Hepatic stellate cell (primary cell): ENCODE results near the gene OR1J1.
A peak's percentile ranks its signal among the peaks of the same experiment; 100 is the strongest.

ENCODE experiments used
- DNase-seq: peaks from one replicate; pipeline ENCODE4 v3.0.0; 2011; ENCODE audit warnings: low spot score

OR1J1 gene, protein sequence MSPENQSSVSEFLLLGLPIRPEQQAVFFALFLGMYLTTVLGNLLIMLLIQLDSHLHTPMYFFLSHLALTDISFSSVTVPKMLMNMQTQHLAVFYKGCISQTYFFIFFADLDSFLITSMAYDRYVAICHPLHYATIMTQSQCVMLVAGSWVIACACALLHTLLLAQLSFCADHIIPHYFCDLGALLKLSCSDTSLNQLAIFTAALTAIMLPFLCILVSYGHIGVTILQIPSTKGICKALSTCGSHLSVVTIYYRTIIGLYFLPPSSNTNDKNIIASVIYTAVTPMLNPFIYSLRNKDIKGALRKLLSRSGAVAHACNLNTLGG

DNA sequence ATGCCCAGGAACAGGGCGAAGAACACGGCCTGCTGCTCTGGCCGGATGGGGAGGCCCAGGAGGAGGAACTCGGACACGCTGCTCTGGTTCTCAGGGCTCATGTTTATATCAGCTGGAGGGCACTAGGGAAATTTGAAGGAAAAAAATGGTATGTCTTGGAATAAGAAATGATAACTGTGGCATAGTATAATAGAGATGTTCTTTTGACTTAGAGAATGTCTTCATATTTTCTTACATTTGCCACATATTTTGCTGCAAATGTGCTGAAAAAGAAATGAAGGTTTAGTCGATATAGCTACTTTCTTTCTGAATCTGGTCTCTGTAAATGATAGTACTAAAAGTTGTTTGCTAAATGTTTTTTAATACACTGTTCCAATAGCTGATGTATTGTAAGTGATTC is at the start of gene OR1J1:
Gene OR1J1, minus strand, starts transcription at position 101 of the 400 bp plus-strand sequence. Its CDS starts 0 bp downstream, at position 101.
- no peak for DNase-seq

- no peak for DNase-seq
Measured at GRCh38 chr9:122527193-122527592, 49.5 kb upstream of the OR1J1 start, which contains the start of gene OR1N1. TSS of gene OR1N1 (minus strand) at chr9:122527293. CDS start at chr9:122527293, 0 bp downstream.

GRCh38 chr9:122526602-122527001 is 48.9 kb upstream of the OR1J1 start:
- DNase-seq: no peak

DNA sequence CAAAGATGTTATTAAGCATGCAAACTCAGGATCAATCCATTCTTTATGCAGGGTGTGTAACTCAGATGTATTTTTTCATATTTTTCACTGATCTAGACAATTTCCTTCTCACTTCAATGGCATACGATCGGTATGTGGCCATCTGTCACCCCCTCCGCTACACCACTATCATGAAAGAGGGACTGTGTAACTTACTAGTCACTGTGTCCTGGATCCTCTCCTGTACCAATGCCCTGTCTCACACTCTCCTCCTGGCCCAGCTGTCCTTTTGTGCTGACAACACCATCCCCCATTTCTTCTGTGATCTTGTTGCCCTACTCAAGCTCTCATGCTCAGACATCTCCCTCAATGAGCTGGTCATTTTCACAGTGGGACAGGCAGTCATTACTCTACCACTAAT is 41.6 kb upstream of the OR1J1 start:
- DNase-seq: no peak

DNA sequence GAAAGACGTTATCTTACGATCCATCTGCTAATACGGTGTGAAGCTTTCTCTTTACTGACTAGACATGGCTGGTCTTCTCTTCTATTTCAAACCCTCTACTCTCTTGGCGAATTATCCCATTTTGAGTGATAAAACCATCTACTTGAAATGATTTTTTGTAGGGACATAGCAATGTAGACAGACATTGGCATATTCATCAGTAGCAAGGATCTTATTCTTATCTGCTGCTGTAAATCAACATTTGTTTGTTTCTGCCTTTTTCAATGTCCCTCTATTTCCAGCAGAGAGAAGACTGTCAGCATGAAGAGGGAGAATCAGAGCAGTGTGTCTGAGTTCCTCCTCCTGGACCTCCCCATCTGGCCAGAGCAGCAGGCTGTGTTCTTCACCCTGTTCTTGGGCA is 41.1 kb upstream of the OR1J1 start, which contains the start of gene OR1J4:
Gene OR1J4, plus strand, starts transcription at position 301 of the 400 bp plus-strand sequence. Its CDS starts 0 bp downstream, at position 301.
- no peak for DNase-seq

DNA sequence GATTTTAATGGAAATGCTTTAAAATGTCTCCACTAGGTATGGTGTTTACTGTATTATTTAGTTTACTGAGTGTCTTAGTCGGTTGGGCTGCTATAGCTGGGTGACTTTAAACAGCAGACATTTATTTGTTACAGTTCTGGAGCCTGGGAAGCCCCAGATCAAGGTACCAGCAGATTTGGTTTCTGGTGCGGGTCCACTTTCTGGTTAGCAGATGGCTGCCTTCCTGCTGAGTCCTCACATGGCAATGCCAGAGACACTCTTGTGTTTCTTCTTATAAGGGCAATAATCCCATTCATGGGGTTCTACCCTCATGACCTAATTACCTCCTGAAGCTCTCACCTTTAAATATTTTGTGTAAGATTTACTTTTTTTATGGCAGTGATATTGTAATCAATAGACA is 40.5 kb upstream of the OR1J1 start:
- no peak for DNase-seq

DNA sequence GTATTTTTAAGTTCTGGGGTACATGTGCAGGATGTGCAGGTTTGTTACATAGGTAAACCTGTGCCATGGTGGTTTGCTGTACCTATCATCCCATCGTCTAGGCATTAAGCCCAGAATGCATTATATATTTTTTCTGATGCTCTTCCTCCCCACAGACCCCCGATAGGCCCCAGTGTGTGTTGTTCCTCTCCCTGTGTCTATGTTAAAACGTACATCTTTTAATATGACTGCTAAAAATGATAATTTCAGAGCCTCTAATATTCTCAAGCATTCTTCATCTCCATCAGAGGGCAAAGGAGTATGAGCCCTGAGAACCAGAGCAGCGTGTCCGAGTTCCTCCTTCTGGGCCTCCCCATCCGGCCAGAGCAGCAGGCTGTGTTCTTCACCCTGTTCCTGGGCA is 32.8 kb upstream of the OR1J1 start, which contains the start of gene OR1J2:
Gene OR1J2, plus strand, starts transcription at position 301 of the 400 bp plus-strand sequence. Its CDS starts 0 bp downstream, at position 301.
- no peak for DNase-seq

GRCh38 chr9:122506964-122507363 is 29.2 kb upstream of the OR1J1 start:
- DNase-seq: no peak

DNA sequence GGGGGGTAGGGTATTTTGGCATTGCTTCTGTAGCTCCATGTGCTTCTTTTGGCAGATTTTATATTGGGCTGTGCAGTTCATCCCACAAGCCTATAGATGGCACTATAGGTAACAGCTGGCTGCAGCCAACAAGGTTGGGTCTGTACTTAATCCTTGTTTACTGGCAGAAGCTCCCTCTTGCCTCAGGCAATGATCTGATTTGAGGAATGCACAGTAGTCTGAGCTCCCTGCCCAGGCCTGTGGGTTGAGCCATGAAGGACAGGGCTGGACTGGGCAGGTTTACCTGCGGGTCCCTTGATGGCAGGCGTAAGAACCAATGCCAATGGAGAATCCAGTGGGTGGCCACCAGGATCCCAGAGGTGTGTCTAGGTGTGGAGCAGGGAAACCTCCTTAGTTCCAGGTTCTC is 21.2 kb upstream of the OR1J1 start:
- peak; percentile 24 for DNase-seq

DNA sequence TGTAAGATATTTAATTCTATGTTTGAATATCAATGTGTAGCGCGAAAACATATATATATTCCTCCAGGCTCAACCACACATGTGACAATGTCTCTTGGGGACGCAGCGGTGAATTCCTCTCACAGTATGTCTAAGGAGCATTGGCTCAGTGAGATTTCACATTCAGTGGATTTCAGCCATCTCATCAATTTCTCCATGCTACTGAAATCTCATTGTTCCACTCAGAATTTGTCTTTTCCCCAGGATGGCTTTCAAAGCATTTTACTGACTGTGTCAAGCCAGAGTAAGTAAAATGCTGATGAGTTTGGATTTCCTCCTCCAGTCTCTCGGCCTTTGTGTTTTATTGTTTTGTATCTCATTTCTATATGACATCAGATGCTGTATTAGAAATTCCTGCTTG is 1.3 kb upstream of the OR1J1 start:
- no peak for DNase-seq

GRCh38 chr9:122477346-122477745 is 380 bp downstream of the OR1J1 start:
- DNase-seq: no peak

DNA sequence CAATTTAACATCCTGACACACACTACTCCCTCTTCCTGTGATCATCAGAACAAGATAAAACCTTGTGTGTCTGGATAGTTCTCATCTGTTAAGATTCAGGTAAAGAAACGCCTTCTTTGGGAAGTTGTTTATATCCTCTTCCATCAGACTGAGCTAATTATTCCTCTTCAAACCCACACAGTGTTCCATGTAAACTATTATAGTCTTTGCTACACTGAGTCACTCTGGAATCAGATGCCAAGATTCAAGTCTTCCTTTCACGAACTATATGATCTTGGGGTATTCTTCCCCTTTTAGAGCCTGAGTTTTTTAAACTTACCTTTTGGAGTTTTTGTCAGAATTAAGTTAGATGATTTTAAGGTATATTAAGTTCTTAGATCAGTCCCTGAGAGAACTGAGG is 2.0 kb downstream of the OR1J1 start:
- no peak for DNase-seq

GRCh38 chr9:122474561-122474960 is 3.2 kb downstream of the OR1J1 start:
- DNase-seq: no peak

DNA sequence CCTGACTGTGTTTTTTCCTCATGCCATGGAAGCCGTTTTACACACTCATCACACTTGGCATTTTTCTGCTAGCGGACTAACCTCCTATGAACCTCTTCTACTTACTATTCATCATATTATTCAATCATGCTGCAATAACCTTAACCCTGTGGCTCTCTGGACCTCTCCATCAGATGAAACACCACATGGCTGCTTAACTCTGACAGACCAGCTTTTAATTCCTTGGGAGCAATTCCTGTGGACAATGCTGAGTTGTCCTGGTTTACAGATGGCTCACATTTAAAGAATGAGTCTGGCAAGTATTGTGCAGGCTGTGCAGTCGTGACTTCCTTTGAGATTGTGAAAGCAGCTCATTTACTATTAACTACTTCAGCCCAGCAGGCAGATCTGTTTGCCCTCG is 9.0 kb downstream of the OR1J1 start:
- DNase-seq: peak; percentile 43

DNA sequence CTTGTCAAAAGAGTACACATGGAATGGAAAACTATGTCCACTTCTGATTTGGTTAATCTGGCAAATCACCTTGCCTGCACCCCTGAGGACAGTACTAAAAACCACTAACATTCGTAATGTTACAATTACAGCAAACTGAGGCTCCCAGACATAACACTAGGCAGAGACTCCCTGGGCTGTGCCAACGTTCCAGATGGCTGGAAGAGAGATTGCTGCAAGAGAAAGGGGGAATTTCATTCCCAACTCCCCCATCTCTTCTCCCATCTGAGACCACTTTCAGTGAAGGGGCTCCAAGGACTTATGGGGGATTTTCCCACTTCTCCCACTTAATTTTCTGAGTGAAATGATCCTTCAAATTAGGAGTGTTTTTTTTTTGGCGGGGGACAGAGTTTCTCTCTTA is 11.3 kb downstream of the OR1J1 start:
- DNase-seq: no peak

DNA sequence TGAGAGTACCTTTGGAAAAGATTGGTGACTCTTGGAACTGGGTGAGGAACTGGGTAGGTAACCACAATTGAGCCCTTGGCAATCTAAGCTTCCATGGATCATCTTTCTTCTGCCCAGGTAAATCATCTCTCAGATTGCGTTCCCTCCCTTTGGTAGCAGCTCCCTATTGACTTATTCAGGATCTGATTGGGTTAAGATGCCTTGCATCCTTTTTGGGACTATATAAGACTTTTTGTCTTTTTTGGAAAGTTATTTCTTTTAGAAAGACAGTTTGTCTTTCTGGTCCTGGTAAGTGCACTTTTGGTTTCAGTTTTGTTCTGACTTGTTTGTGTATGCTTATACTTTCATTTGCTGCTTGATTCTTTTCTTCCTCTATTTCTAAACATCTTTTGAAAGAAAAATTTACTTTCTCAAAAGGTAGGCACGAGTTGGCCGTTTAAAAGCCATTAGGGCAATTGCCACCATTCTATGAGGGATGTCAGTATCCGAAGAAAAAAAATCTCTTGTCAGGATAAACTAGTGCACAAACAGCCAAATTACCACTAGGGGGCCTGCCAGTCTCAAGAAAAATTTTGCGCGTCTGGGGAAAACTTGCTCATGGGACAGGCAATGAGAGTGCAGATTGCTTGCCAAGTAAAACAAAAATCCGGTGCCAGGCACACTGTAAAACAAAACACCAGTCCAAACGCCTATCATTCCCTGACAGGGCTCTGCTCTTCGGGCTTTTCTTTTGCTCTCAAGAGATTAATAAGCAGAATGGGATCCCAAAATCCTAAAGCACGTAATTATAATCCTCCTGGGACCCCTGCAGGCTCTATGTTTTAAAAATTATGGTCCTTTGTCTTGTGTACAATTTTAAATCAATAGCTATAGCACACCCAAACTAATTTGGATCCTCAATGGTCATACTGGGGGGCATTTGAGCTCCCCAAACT is 12.8 kb downstream of the OR1J1 start:
- DNase-seq: peak; percentile 75

DNA sequence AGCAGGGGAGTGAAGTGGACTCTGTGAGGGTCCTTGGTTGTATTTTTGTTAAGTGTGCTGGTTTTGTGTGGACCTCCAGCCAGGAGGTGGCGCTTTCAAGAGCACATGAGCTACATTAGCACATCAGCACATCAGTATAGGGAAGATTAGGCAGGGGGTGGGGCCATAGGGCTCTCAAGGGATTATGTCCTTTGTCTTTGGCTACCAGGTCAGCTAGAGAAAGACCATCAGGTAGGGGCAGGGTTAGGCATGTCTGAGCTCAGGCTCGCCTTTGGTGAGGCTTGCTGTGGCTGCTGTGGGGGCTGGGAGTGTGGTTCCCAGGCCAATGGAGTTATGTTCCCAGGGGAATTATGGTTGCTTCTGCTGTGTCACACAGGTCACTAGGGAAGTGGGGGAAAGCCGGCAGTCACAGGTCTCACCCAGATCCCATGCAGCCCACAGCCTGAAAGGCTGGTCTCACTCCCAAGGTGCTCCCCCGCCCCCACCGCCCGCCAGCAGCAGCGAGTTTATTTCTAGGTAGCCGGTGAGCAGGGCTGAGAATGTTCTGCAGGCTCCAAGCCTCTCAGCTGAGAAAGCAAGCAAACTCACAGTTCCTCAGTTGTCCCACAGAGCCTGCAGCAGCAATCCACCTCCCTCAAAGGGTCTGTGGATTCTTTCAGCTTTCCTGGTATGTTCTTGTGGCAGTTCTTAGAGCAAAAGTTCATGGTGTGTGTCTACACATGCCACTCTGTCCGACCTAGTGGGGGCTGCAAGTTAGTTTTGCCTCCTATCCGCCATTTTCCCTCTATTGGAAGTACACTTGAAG is 13.7 kb downstream of the OR1J1 start:
- no peak for DNase-seq

- no peak for DNase-seq
Measured at GRCh38 chr9:122457787-122458186, 19.9 kb downstream of the OR1J1 start.

- DNase-seq: no peak
Measured at GRCh38 chr9:122456123-122456522, 21.6 kb downstream of the OR1J1 start.

- no peak for DNase-seq
Measured at GRCh38 chr9:122453677-122454135, 24.0 kb downstream of the OR1J1 start.

GRCh38 chr9:122446819-122447484 is 30.8 kb downstream of the OR1J1 start:
- no peak for DNase-seq
